HG03196 (cell line): ENCODE measurements around the gene CRTAC1.

Experiments used
- ATAC-seq: cut with Tn5 transposase; IDR thresholded peaks from one replicate; pipeline ENCODE4 v1.9.1; 2021; ENCODE audit not compliant: unreplicated experiment

Gene CRTAC1

GRCh38 chr10:98030991-98031431 lies 590 bp upstream of the CRTAC1 start:
- ATAC-seq = no peak

DNA sequence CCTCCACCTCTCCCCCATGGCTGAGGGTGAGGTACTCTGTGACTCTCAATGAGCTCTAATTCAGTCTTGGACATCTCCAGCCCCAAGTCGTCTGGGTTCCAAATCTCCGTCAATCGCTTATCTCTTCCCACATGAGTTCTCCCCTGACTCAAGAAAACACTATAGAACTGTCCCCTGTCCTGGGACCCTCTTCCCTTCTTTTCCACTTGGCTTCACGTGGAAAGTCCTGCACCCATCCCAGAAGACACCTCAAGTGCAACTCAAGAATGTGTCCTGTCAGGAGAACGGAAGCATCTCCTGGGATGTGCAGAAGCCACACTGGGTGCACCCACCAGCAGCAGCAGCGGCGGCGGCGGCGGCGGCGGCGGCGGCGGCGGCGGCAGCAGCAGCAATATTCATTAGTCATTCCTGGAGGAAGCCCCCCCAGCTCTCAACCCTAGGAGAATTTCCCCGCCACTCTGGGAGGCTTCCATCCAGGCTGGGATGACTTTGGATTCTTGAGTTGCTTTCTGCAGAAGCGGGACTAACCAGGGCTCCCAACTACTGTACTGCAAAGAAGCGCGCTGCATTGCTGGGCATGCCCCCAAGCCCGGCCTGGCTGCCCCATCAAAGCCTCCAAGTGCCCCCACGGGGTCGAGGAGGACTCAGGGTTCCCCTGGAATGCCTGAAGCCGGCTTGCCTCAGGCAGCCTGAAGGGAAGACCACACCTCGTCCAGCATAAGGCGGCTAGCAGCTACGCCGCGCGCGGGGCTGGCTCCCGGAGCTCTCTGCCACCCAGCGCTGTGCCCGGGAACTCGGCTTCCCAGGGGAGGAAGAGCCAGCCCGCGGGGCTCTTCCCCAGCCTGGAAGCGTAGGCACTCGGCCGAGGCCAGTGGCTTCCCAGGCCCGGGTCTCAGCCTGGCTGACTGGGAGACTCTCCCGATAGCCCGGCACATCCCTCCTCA lies 1.0 kb downstream of the CRTAC1 start:
- ATAC-seq = no peak

DNA sequence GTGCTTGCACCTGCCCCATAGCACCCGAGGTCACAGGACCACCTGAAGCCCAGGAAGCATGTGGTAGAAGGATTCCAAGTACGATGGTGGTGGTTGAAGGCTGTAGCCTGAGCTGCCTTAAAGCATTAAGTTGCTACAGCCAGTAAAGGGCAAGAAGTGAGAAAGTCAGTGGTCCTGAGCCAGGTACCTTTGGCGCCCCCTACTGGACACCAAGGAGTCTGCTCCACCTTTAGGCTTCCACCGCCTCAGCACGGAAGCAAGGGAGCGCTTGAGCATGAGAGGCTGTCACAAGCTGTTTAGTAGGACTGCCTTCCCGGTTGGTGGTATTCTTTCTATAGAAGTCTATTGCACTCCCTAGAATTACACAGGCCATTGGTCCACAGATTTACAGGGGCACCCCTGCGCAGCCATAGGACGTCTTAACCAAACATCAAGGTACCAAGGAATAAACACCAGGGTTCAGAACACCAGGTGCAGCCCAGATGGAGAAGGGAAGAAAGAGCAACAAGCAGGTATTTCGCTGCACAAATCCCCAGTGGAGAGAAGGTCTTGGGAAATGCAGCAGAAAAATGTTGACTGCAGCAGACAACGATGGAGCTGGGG lies 2.2 kb downstream of the CRTAC1 start:
- ATAC-seq = no peak

DNA sequence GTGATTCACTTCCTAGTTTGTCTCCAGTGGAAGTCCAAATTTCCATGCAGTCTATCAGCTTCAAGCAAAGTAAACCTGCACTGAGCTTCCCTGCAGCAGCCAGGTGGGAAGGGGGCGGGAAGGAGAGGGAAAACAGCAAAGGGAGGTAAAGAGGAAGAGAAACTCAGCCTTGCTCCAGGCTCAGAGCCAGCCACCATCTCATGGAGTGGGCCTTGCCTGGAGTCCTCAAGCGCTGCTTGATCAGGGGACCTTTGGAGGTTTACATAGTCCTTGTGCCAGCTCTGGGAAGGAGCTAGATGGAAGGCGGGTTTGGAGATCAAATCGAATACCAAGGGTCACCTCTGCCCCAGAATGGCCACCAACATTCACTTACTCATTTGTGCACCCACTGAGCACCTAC lies 7.4 kb downstream of the CRTAC1 start:
- no peak for ATAC-seq

GRCh38 chr10:98020784-98021183 lies 9.6 kb downstream of the CRTAC1 start:
- no peak for ATAC-seq

- no peak for ATAC-seq
Measured at GRCh38 chr10:98020254-98020653, 10.2 kb downstream of the CRTAC1 start.

- no peak for ATAC-seq
Measured at GRCh38 chr10:98019784-98020183, 10.6 kb downstream of the CRTAC1 start.

DNA sequence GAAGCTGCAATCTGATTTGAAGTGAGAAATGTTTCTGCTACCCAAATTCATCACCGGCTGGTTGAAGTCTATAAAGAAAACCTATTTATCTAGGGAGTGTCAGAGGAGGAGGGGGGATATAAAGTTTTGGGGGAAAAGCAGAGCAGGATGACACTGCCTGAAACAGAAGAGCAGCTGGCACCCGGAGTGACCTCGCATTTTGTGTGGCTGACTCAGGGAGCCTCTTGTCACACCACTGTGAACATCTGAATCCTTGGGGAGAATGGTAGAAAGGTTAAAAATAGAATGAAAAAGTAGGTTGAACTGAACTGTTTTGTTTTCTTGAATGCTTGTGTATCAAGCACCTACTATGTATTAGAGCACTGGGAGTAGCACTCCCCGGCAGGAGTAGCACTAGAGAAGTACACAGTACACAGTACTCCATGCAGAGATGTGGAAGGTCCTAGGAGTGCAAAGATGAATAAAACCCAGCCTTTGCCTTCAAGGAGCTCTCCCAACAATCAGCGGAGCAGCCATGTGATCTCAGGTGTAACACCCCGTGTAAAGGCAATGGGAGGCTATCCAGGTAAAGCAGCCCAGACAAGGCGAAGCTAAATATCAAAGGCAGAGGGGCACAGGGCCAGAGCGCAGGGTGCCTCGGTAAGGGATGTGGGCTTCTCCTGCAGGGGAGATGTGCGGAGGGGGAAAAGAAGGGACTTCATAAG lies 13.5 kb downstream of the CRTAC1 start:
- ATAC-seq = no peak

DNA sequence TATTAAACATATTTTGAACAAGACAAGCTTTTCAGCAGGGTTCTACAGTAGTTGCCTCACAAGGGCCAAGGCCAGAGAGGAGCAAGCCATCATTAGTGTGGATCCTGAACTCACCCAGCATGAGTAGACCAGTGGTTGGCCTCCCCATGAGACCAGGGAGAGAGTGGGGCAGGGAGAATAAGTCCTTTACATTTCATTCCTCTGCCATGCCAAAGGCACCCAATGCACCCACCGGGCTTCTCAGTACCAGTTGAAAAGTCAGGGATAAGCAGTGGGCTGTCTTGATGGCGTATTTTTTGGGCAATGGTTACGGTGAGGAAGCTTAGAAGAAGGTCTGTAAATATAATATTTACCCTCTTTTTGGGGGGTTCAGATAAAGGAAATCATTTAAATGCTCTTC lies 16.6 kb downstream of the CRTAC1 start:
- no peak for ATAC-seq

DNA sequence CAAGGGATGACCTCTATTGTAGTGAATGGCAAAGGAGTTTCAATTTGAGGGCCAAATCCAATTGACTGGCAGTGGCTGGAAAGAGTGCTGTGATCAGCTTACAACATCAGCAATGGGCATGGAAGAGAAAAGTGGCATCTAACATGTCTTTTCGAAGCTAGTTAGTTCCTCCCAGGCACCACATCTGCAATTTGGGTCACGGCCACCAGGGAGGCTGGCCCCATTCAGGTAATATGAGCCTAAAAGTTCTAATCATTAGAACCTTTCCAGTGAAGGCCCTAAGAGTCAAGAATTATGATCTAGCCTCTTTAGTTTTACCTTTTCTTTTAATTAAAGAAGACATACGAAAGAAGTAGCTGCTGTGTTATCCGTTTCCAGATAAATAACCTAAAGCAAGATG lies 17.3 kb downstream of the CRTAC1 start:
- no peak for ATAC-seq

- no peak for ATAC-seq
Measured at GRCh38 chr10:98012644-98013043, 17.8 kb downstream of the CRTAC1 start.

GRCh38 chr10:98010939-98011685 lies 19.3 kb downstream of the CRTAC1 start:
- no peak for ATAC-seq

DNA sequence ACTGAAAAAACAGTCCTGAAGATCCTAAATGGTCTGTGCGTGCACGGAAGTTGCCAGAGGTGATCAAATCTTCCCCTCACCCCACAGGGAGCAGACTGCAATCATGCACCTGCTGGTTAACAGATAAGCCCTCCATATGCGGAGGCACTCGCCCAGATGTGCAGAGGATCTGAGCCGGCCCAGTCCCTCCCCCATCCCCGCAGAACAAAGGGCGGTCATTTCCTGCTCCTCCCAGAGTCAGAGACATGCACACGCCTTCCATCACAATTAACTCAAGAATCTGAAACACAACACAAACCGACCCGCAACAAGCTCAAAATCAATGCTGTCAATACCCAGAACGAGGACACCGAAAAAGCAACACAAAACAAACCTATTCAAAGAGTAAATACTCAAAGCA lies 24.2 kb downstream of the CRTAC1 start:
- no peak for ATAC-seq

DNA sequence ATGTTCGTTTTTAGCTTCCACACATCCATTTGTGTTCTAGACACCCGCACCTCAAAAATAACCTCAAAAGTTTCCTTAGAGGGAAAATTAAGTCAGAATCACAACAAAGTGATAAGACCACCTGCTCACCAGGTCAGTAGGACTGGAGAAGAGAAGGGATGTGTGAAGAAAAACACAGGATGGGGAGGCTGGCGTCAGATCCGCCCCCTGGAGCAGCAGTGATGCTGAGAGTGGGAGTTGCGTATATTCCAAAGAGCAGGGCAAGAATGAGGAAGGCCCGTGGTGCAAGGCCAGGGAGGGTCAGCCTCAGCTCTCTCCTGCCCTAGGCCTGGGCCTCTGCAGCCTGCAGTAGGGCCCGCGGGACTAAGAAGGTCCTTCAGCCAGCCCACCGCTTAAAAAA lies 28.7 kb downstream of the CRTAC1 start:
- ATAC-seq = no peak

DNA sequence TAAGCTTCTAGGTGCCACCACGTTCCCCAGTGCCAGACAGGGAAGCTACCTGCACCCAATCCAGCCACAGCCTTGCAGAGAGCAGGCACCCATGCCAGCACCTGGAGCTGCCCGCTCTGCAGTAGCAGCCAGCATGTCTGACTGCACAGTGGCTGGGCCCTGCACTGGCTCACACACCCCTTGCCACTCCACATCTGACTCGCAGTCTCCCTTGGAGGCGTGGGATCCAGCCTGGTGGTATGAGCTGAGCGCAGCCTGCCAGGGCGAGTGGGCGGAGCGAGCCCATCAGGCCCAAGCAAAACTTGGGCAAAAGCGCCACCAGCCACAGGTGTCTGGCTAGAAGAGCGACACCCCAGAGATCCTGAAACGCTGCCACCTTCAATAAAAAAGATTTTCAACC lies 30.1 kb downstream of the CRTAC1 start:
- no peak for ATAC-seq

GRCh38 chr10:97999923-98000248 lies 30.5 kb downstream of the CRTAC1 start:
- no peak for ATAC-seq

- no peak for ATAC-seq
Measured at GRCh38 chr10:97999066-97999922, 31.1 kb downstream of the CRTAC1 start.

DNA sequence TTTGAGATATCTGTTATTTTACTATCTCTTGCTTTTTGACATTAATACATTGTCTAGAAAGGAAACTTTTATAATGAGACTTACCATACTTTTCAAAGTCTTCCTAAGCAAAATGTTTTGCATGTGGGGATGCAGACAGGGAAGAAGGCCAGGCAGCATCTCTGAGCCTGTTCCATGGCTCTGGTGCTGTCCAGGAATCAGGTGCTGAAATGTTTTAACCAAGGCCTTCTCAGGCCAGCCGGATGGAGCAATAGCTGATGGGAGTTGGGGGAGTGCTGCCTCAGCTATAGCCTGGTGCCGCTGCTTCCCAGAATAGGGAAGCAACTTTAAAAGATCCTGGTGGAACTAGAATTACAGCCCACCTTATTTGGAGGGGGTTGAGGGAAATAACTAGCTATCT lies 38.5 kb downstream of the CRTAC1 start:
- ATAC-seq = no peak

DNA sequence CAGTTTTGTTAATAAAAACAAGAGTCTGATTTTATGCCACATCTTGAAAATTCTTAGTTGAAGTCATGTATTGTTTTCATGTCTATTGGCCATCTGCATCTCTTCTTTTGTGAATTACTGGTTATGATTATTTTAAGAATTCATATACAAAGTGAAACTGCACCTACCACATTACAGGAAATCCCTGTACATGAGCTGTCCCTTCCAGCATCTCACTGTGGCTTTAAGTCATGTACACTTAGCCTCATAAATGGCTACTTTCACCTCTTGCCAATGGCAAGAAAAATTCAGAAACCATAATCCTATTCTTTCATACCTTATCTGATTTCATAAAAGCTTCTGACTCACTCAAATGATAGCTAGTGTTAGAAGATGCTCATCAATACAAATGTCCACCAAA lies 48.6 kb downstream of the CRTAC1 start:
- ATAC-seq = no peak

DNA sequence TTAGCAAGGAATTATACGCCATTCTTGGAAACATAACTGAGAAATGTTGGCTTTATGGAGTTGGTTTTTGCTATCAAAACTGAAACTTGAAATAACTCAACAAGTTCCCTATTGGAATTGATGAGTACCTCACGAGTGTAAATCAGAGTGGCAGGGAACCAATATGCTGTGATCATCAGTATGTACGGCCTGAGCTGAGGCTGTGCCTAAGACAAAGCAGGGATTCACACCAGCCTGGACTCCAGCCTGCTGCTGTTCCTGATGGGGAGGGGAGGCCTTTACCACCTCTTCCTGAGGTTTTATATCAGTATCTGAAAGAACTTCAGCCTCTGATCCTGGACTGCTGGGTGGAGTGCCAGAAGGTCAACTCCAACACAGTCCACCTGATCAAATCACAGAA lies 52.7 kb downstream of the CRTAC1 start:
- no peak for ATAC-seq
